Endothelial cell of umbilical vein (primary cell): Measurements from ENCODE around the gene FMNL1. TPM values are rescaled to one million over a fixed set of nuclear protein-coding genes. Genes with fewer than 3 reads are reported as not detected.

Source experiments
- BruUV-seq: library from RNA; stranded (reverse); fragments of 400-500 nt; replicated peaks from 2 replicates; lab custom pipeline; 2021; lab: Mats Ljungman, UMichigan
- CTCF ChIA-PET: fragments of 300-600, 350-600 bp; sonication (Branson Sonifier 250); formaldehyde crosslinking; loops from one replicate; lab custom pipeline; 2021; ENCODE audit warnings: antibody characterized with exemption, inconsistent platforms; lab: Charles Lee
- POLR2A ChIA-PET: fragments of 300-600, 350-600 bp; sonication (Branson Sonifier 250); formaldehyde crosslinking; loops from one replicate; lab custom pipeline; 2021; ENCODE audit warnings: antibody characterized with exemption, inconsistent platforms; lab: Charles Lee
- DNase-seq: peaks from one replicate; pipeline ENCODE4 v3.0.0-alpha.2; 2011; ENCODE audit warnings: low read depth, low spot score
- FAIRE-seq: peaks from 2 replicates; lab custom pipeline; 2011; peaks lifted over from hg19 to GRCh38; lab: Jason Lieb, UNC
- H2AFZ ChIP-seq: 2 replicates; pipeline ENCODE4 v1.6.0; 2012; ENCODE audit warnings: low read depth, low read length, control low read depth, inconsistent platforms
- H3K27ac ChIP-seq: 2 replicates; pipeline ENCODE4 v1.5.1; 2011; ENCODE audit warnings: low read depth, mild to moderate bottlenecking, control low read depth, low read length, moderate library complexity; ENCODE audit not compliant: insufficient read depth
- H3K27me3 ChIP-seq, 2 experiments: 2 replicates each; pipeline versions ENCODE4 v1.6.0 to v1.6.1; 2011; ENCODE audit warnings: low read length in 2 of 2, mixed read lengths in 1 of 2; ENCODE audit not compliant: control insufficient read depth in 2 of 2, insufficient read depth in 2 of 2
- H3K36me3 ChIP-seq, 2 experiments: 2 replicates in 1 of 2; 3 replicates in 1 of 2; pipeline ENCODE4 v1.5.1; 2011; ENCODE audit warnings: low read length in 2 of 2, mild to moderate bottlenecking in 1 of 2, moderate library complexity in 1 of 2; ENCODE audit not compliant: control insufficient read depth in 2 of 2, insufficient read depth in 2 of 2; ENCODE audit errors: extremely low read depth in 1 of 2
- H3K4me1 ChIP-seq: 3 replicates; pipeline ENCODE4 v1.5.1; 2011; ENCODE audit warnings: mild to moderate bottlenecking, low read length; ENCODE audit not compliant: control insufficient read depth, insufficient read depth; ENCODE audit errors: extremely low read depth
- H3K4me2 ChIP-seq: 2 replicates; pipeline ENCODE4 v1.6.1; 2011; ENCODE audit warnings: low read length, control low read depth, mixed read lengths; ENCODE audit not compliant: insufficient read depth
- H3K4me3 ChIP-seq, 3 experiments: fragments of 200-600 bp in 1 of 3; sonication (generic), shearing (Covaris generic) in 1 of 3; replicated peaks in 1 of 3; 2 replicates each; pipeline ENCODE4 v1.5.1; 2011 to 2016; ENCODE audit warnings: control low read depth in 3 of 3, low read length in 3 of 3, mild to moderate bottlenecking in 2 of 3, inconsistent platforms in 1 of 3, low read depth in 1 of 3, moderate library complexity in 1 of 3; ENCODE audit not compliant: insufficient read depth in 1 of 3
- H3K79me2 ChIP-seq: 2 replicates; pipeline ENCODE4 v1.6.0; 2012; ENCODE audit warnings: low read length, inconsistent platforms; ENCODE audit not compliant: control insufficient read depth, insufficient read depth
- H3K9ac ChIP-seq: replicated peaks from 2 replicates; pipeline ENCODE3; 2011; ENCODE audit warnings: low read length, control low read depth; ENCODE audit not compliant: insufficient read depth; ENCODE audit errors: extremely low read depth
- H3K9me1 ChIP-seq: replicated peaks from 3 replicates; pipeline ENCODE4 v1.6.0; 2011; ENCODE audit warnings: mild to moderate bottlenecking, low read length; ENCODE audit not compliant: control insufficient read depth, insufficient read depth; ENCODE audit errors: extremely low read depth
- H3K9me3 ChIP-seq: replicated peaks from 2 replicates; pipeline ENCODE4 v1.5.1; 2012; ENCODE audit warnings: low read length, inconsistent platforms; ENCODE audit not compliant: control insufficient read depth, insufficient read depth
- H4K20me1 ChIP-seq: replicated peaks from 2 replicates; pipeline ENCODE3; 2011; ENCODE audit warnings: mild to moderate bottlenecking, low read length; ENCODE audit not compliant: control insufficient read depth, insufficient read depth; ENCODE audit errors: extremely low read depth
- EZH2 ChIP-seq: IDR thresholded peaks from 2 replicates; pipeline ENCODE4 v1.6.1; 2012; ENCODE audit warnings: borderline replicate concordance, low read depth, mild to moderate bottlenecking, moderate library complexity, low read length, inconsistent platforms; ENCODE audit not compliant: severe bottlenecking
- FOS ChIP-seq: IDR thresholded peaks from 2 replicates; pipeline ENCODE4 v1.6.1; 2011; ENCODE audit warnings: mild to moderate bottlenecking, low read length, moderate library complexity, borderline replicate concordance; ENCODE audit not compliant: insufficient read depth
- GATA2 ChIP-seq: IDR thresholded peaks from 2 replicates; pipeline ENCODE4 v1.7.0; 2011; ENCODE audit warnings: low read depth, mild to moderate bottlenecking, moderate library complexity, mixed read lengths, low read length; ENCODE audit not compliant: insufficient read length, insufficient read depth
- JUN ChIP-seq: IDR thresholded peaks from 2 replicates; pipeline ENCODE4 v1.6.1; 2011; ENCODE audit warnings: borderline replicate concordance, low read depth; ENCODE audit not compliant: insufficient read length, insufficient read depth
- MYC ChIP-seq: IDR thresholded peaks from one replicate; pipeline ENCODE4 v1.6.1; 2011; ENCODE audit warnings: mild to moderate bottlenecking, low read depth, low read length
- POLR2A ChIP-seq: IDR thresholded peaks from 2 replicates; pipeline ENCODE4 v1.6.1; 2012; ENCODE audit warnings: low read depth, mild to moderate bottlenecking, control low read depth, low read length
- POLR2AphosphoS5 ChIP-seq: IDR thresholded peaks from 2 replicates; pipeline ENCODE4 v1.6.1; 2012; ENCODE audit warnings: low read depth, mild to moderate bottlenecking, control low read depth, low read length, moderate library complexity; ENCODE audit not compliant: insufficient read depth
- dilution Hi-C: fragments of 300-500 bp; cut with MboI; formaldehyde crosslinking; loops from one replicate; pipeline ENCODE4 v1.15.0; 2019; ENCODE audit warnings: low sequenced_read_pairs; ENCODE audit not compliant: extremely low pct_ligation_motif_present
- intact Hi-C: fragments of 100-400 bp; cut with micrococcal nuclease; formaldehyde crosslinking; loops from one replicate; pipeline ENCODE4 v1.10.0; 2022
- polyA plus RNA-seq, 4 experiments: library from polyadenylated mRNA; depleted of rRNA in 3 of 4; stranded (reverse) in 3 of 4; unstranded in 1 of 4; fragments of >200 nt; gene quantifications; 2 replicates each; pipeline versions ENCODE4 v1.2.1 to v1.2.3, GENCODE V29; 2011 to 2012; ENCODE audit warnings: missing spikeins in 1 of 4
- total RNA-seq: library from RNA; stranded (reverse); gene quantifications from 2 replicates; pipeline ENCODE4 v1.2.3, GENCODE V29; 2021
- TF ChIP-seq, protein P1 (sequence below), 2 donors: IDR thresholded peaks; 1 replicate in 1 of 2; 2 replicates in 1 of 2; pipeline ENCODE4 v1.5.1; 2011; ENCODE audit warnings: low read length in 2 of 2, mild to moderate bottlenecking in 2 of 2, moderate library complexity in 2 of 2, control low read depth in 1 of 2, inconsistent platforms in 1 of 2, low read depth in 1 of 2; ENCODE audit not compliant: insufficient read depth in 1 of 2; ENCODE audit errors: extremely low read depth in 1 of 2
- TF ChIP-seq, protein P2 (sequence below): IDR thresholded peaks from 2 replicates; pipeline ENCODE4 v1.6.1; 2011; ENCODE audit not compliant: insufficient read depth, insufficient read length

The FMNL1 gene
- total and polyA plus RNA-seq, 2 donors (not counting 3 experiments of a cell fraction or from before 2014, with no cell fraction given), result 0.95 to 1.6 TPM

DNA sequence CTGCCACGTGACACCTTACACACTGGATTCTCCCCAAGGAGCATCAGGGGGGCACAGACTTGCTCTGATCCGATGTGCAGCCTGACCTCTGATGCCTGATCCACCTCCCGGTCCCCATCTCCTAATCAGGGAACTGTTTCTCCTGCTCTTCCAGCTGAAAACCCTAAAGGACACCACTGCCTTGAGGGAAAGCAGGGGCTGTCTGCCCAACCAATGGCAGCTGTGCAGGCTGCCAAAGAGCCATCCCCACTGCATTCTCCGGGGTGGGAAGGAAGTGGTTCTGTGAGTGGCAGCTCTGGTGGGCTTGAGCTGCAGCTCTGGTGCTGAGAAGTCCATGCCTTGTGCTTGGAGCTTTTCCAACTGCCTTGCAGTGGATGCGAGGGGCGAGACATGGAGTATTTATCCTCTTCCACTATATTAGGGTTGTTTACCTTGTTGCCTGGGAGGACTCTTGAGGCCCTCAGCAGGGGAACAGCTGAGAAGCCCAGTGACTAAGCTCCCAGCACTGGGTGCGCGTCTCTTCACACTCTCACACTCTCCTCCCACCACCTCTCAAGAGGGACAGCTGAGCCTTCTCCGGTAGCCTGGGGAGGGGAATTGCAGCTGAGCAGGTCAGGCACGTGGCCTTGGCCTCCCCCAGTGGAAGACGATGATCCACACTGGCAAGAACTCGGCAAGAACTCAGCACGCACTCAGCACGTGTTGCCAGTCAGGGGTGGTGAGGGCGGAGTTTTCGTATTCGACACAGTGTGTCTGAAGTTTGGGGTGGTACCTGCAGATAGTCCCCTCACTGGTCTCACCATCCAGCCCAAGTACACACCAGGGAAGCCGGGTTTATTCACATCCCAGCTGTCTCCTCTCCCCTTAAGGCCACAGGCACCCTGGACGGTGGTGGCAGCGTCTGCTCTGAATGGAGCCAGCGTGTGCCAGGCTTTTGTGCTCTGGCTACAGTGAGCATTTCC, 61.3 kb downstream of the FMNL1 start:
- H3K9ac ChIP-seq, result no peak overlapping the region
- no peaks in the 10 kb centered on the region for H3K9me3 ChIP-seq
- H3K4me3 ChIP-seq, result no peak overlapping the region
- H3K79me2 ChIP-seq, result no peaks in the 10 kb centered on the region
- dilution Hi-C loops, result no loop called here
- DNase-seq (no peak), FAIRE-seq (no peak)
- intact Hi-C loops, result no loop called here
- BruUV-seq, result no TSS peak
- ChIA-PET POLR2A (no interaction called here), CTCF (interaction anchor here (0.8 to 3.3 kb wide), 6 partner anchors 11 to 102 kb away, joined by 3 to 24 read pairs (median 4); partner anchors contain the start of gene MAP3K14)
- H3K9me1 ChIP-seq, result no peaks in the 10 kb centered on the region
- no peak overlapping the region for H3K4me2 ChIP-seq
- no peak overlapping the region for H2AFZ ChIP-seq
- no peak overlapping the region for H3K27ac ChIP-seq
- no peaks in the 10 kb centered on the region for H4K20me1 ChIP-seq
- peaks cover 6% of the 10 kb centered on the region for H3K4me1 ChIP-seq
- no peaks in the 10 kb centered on the region for H3K27me3 ChIP-seq
- H3K36me3 ChIP-seq, result peaks cover 10 to 42% of the 10 kb centered on the region in 2 experiments
- TF ChIP-seq GATA2 (no peak), POLR2AphosphoS5 (no peak), MYC (no peak), EZH2 (no peak), JUN (no peak), FOS (no peak), POLR2A (no peak)
- TF ChIP-seq, protein P1, sequence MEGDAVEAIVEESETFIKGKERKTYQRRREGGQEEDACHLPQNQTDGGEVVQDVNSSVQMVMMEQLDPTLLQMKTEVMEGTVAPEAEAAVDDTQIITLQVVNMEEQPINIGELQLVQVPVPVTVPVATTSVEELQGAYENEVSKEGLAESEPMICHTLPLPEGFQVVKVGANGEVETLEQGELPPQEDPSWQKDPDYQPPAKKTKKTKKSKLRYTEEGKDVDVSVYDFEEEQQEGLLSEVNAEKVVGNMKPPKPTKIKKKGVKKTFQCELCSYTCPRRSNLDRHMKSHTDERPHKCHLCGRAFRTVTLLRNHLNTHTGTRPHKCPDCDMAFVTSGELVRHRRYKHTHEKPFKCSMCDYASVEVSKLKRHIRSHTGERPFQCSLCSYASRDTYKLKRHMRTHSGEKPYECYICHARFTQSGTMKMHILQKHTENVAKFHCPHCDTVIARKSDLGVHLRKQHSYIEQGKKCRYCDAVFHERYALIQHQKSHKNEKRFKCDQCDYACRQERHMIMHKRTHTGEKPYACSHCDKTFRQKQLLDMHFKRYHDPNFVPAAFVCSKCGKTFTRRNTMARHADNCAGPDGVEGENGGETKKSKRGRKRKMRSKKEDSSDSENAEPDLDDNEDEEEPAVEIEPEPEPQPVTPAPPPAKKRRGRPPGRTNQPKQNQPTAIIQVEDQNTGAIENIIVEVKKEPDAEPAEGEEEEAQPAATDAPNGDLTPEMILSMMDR (IDR thresholded peaks at IDR 0.05; ENCODE audit: extremely low read depth in 1 of 2, insufficient read depth in 1 of 2, low read depth in 1 of 2, low read length in 2 of 2), result no peak
- TF ChIP-seq, protein P2, sequence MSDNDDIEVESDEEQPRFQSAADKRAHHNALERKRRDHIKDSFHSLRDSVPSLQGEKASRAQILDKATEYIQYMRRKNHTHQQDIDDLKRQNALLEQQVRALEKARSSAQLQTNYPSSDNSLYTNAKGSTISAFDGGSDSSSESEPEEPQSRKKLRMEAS, result no peak
